Epithelial cell of esophagus (primary cell): ENCODE results near the gene TCF25.
"Not testable (repeated sequence)": the region's sequence is repeated elsewhere in the genome, so short reads cannot be mapped to it uniquely, and the experiment has no call there.

ENCODE experiments used
- DNase-seq: peaks from one replicate; pipeline ENCODE4 v3.0.0; 2010; ENCODE audit warnings: low read depth
- H3K4me3 ChIP-seq: 2 replicates; pipeline ENCODE4 v1.5.1; 2011; ENCODE audit warnings: mild to moderate bottlenecking, low read length, control low read depth
- CTCF ChIP-seq: IDR thresholded peaks from 2 replicates; pipeline ENCODE4 v1.5.1; 2011; ENCODE audit warnings: low read depth, mild to moderate bottlenecking, low read length, control low read depth, inconsistent platforms; ENCODE audit not compliant: insufficient read depth; ENCODE audit errors: missing control alignments

Gene TCF25

GRCh38 chr16:89828870-89829629 is 44.3 kb upstream of the TCF25 start:
- no peak for DNase-seq
- peak overlapping the region; percentile 41 for H3K4me3 ChIP-seq
- no peak for TF ChIP-seq CTCF

GRCh38 chr16:89829630-89830437 is 43.6 kb upstream of the TCF25 start:
- no peak for DNase-seq
- no peak overlapping the region for H3K4me3 ChIP-seq
- TF ChIP-seq CTCF: no peak

GRCh38 chr16:89831810-89832328 is 41.5 kb upstream of the TCF25 start:
- no peak overlapping the region for H3K4me3 ChIP-seq
- no peak for TF ChIP-seq CTCF
- no peak for DNase-seq

GRCh38 chr16:89833664-89834363 is 39.6 kb upstream of the TCF25 start:
- not testable (repeated sequence) for H3K4me3 ChIP-seq
- peak; percentile 19 for DNase-seq

- not testable (repeated sequence) for DNase-seq, H3K4me3 ChIP-seq
Observed at GRCh38 chr16:89834813-89835363, 38.5 kb upstream of the TCF25 start.

- not testable (repeated sequence) for DNase-seq, H3K4me3 ChIP-seq
Observed at GRCh38 chr16:89836484-89836883, 36.9 kb upstream of the TCF25 start.

GRCh38 chr16:89837014-89837546 is 36.3 kb upstream of the TCF25 start:
- no peak for DNase-seq
- H3K4me3 ChIP-seq: no peak overlapping the region
- TF ChIP-seq CTCF: no peak

- TF ChIP-seq CTCF: no peak
- no peak overlapping the region for H3K4me3 ChIP-seq
- no peak for DNase-seq
Observed at GRCh38 chr16:89841275-89841674, 32.1 kb upstream of the TCF25 start.
